Hepatocyte (in vitro differentiated cells): ENCODE data around the gene LAMTOR1. TPM values are rescaled to one million over a fixed set of nuclear protein-coding genes. Genes with fewer than 3 reads are reported as not detected.

Experiments used
- DNase-seq: peaks from one replicate; pipeline ENCODE4 v3.0.0-alpha.2; 2016; ENCODE audit warnings: low spot score
- H2AFZ ChIP-seq: fragments of 200-600 bp; sonication (generic); 2 replicates; pipeline ENCODE4 v1.6.0; 2016; ENCODE audit warnings: antibody characterized with exemption, mild to moderate bottlenecking
- H3K27ac ChIP-seq: fragments of 200-600 bp; sonication (generic); 2 replicates; pipeline ENCODE4 v1.5.1; 2016; ENCODE audit warnings: mild to moderate bottlenecking
- H3K27me3 ChIP-seq: fragments of 200-600 bp; sonication (generic); 2 replicates; pipeline ENCODE4 v1.6.1; 2016
- H3K36me3 ChIP-seq: fragments of 200-600 bp; sonication (generic); replicated peaks from 2 replicates; pipeline ENCODE4 v1.5.1; 2016; ENCODE audit warnings: low read depth; ENCODE audit not compliant: insufficient read depth
- H3K4me1 ChIP-seq: fragments of 200-600 bp; sonication (generic); 2 replicates; pipeline ENCODE4 v1.5.1; 2016; ENCODE audit warnings: mild to moderate bottlenecking, moderate library complexity; ENCODE audit not compliant: insufficient read depth
- H3K4me2 ChIP-seq: fragments of 200-600 bp; sonication (generic); 2 replicates; pipeline ENCODE4 v1.6.0; 2016
- H3K4me3 ChIP-seq: fragments of 200-600 bp; sonication (generic); 2 replicates; pipeline ENCODE4 v1.5.1; 2016; ENCODE audit warnings: mild to moderate bottlenecking
- H3K79me2 ChIP-seq: fragments of 200-600 bp; sonication (generic); 2 replicates; pipeline ENCODE4 v1.6.0; 2017; ENCODE audit warnings: mild to moderate bottlenecking
- H3K9me2 ChIP-seq: fragments of 200-600 bp; sonication (generic); replicated peaks from 2 replicates; pipeline ENCODE4 v1.6.0; 2017; ENCODE audit warnings: mild to moderate bottlenecking; ENCODE audit not compliant: insufficient read depth
- H3K9me3 ChIP-seq: fragments of 200-600 bp; sonication (generic); 2 replicates; pipeline ENCODE4 v1.5.1; 2016; ENCODE audit warnings: low read depth, mild to moderate bottlenecking
- H4K20me1 ChIP-seq: fragments of 200-600 bp; sonication (generic); 2 replicates; pipeline ENCODE4 v1.6.0; 2016; ENCODE audit warnings: mild to moderate bottlenecking; ENCODE audit not compliant: insufficient read depth, poor library complexity, severe bottlenecking
- CTCF ChIP-seq: fragments of 200-600 bp; sonication (generic); IDR thresholded peaks from 2 replicates; pipeline ENCODE4 v1.5.1; 2016; ENCODE audit warnings: antibody characterized with exemption, mild to moderate bottlenecking; ENCODE audit not compliant: poor library complexity
- EZH2 ChIP-seq: fragments of 200-600 bp; sonication (generic); IDR thresholded peaks from 2 replicates; pipeline ENCODE4 v1.6.1; 2016; ENCODE audit warnings: antibody characterized with exemption, mild to moderate bottlenecking, borderline replicate concordance
- EZH2phosphoT487 ChIP-seq: fragments of 200-600 bp; sonication (generic); IDR thresholded peaks from one replicate; pipeline ENCODE4 v1.6.1; 2018; ENCODE audit warnings: antibody characterized with exemption, mild to moderate bottlenecking, low read depth, moderate library complexity; ENCODE audit not compliant: unreplicated experiment, severe bottlenecking
- WGBS: methylation state at CpG from one replicate; pipeline ENCODE4 v1.1.6; 2016; ENCODE audit warnings: low lambda C conversion rate; ENCODE audit errors: missing lambda C conversion rate; 5-methylcytosine and 5-hydroxymethylcytosine counted together
- polyA plus RNA-seq: library from polyadenylated mRNA; unstranded; fragments of >200 nt; fragmentation: Nextera tagmentation; extraction: Ambion mirVana; gene quantifications from 2 replicates; pipeline ENCODE4 v1.2.1, GENCODE V29; 2016
- total RNA-seq: library from RNA; depleted of rRNA; stranded (reverse); fragments of >200 nt; gene quantifications from 2 replicates; pipeline ENCODE4 v1.2.3, GENCODE V29; 2014

LAMTOR1 gene
- total and polyA plus RNA-seq, 2 experiments from 2014 or later, result 109 to 181 TPM

GRCh38 chr11:72067266-72067665, 35.8 kb downstream of the LAMTOR1 start:
- H3K4me3 ChIP-seq, result no peak overlapping the region
- no peak overlapping the region for H3K4me2 ChIP-seq
- H3K27me3 ChIP-seq, result no peaks in the 10 kb centered on the region
- no peak overlapping the region for H3K27ac ChIP-seq
- no peaks in the 10 kb centered on the region for H3K9me3 ChIP-seq
- peaks cover 17% of the 10 kb centered on the region for H3K4me1 ChIP-seq
- H3K36me3 ChIP-seq, result no peaks in the 10 kb centered on the region
- H3K79me2 ChIP-seq, result peaks cover 80% of the 10 kb centered on the region
- DNase-seq, result no peak
- H2AFZ ChIP-seq, result no peak overlapping the region
- TF ChIP-seq EZH2phosphoT487 (no peak), EZH2 (no peak), CTCF (no peak)
- no peaks in the 10 kb centered on the region for H3K9me2 ChIP-seq
- H4K20me1 ChIP-seq, result no peaks in the 10 kb centered on the region

- Histone ChIP-seq H3K27ac (no peak overlapping the region), H3K4me2 (no peak overlapping the region), H3K4me3 (no peak overlapping the region), H4K20me1 (no peaks in the 10 kb centered on the region), H3K79me2 (peaks cover 77% of the 10 kb centered on the region), H2AFZ (no peak overlapping the region), H3K9me2 (no peaks in the 10 kb centered on the region), H3K36me3 (no peaks in the 10 kb centered on the region), H3K9me3 (no peaks in the 10 kb centered on the region), H3K4me1 (peaks cover 17% of the 10 kb centered on the region), H3K27me3 (no peaks in the 10 kb centered on the region)
- TF ChIP-seq EZH2, result no peak
- TF ChIP-seq EZH2phosphoT487, result no peak
- no peak for TF ChIP-seq CTCF
- DNase-seq, result no peak
Observed at GRCh38 chr11:72066855-72067254, 36.2 kb downstream of the LAMTOR1 start.

GRCh38 chr11:72061739-72062396, 41.2 kb downstream of the LAMTOR1 start:
- DNase-seq, result no peak
- Histone ChIP-seq H3K4me3 (no peak overlapping the region), H3K9me3 (no peaks in the 10 kb centered on the region), H3K36me3 (no peaks in the 10 kb centered on the region), H3K79me2 (peaks cover 50% of the 10 kb centered on the region), H3K9me2 (no peaks in the 10 kb centered on the region), H3K27me3 (no peaks in the 10 kb centered on the region), H3K27ac (no peak overlapping the region), H3K4me2 (no peak overlapping the region), H3K4me1 (no peaks in the 10 kb centered on the region), H4K20me1 (no peaks in the 10 kb centered on the region), H2AFZ (no peak overlapping the region)
- TF ChIP-seq EZH2phosphoT487 (no peak), EZH2 (no peak), CTCF (no peak)
- WGBS, result 96% methylated on average over 5 of the region's 5 CpGs
